GM18517 (cell line): ENCODE results near the gene XCL1.
A peak's percentile ranks its signal among the peaks of the same experiment; 100 is the strongest.

Source experiments
- ATAC-seq: cut with Tn5 transposase; IDR thresholded peaks from one replicate; pipeline ENCODE4 v1.9.1; 2021; ENCODE audit warnings: mild to moderate bottlenecking, moderate library complexity; ENCODE audit not compliant: unreplicated experiment

XCL1 gene

GRCh38 chr1:168603501-168604110 lies 27.2 kb downstream of the XCL1 start:
- ATAC-seq: peak; percentile 61

GRCh38 chr1:168605443-168605842 lies 29.0 kb downstream of the XCL1 start:
- ATAC-seq: no peak

- ATAC-seq: no peak
Measured at GRCh38 chr1:168606096-168606495, 29.7 kb downstream of the XCL1 start.

- ATAC-seq: no peak
Measured at GRCh38 chr1:168607872-168608428, 31.5 kb downstream of the XCL1 start.

GRCh38 chr1:168608796-168609715 lies 32.7 kb downstream of the XCL1 start:
- ATAC-seq: no peak

- no peak for ATAC-seq
Measured at GRCh38 chr1:168609741-168610510, 33.5 kb downstream of the XCL1 start.

GRCh38 chr1:168613038-168613451 lies 36.6 kb downstream of the XCL1 start:
- ATAC-seq: no peak

- ATAC-seq: no peak
Measured at GRCh38 chr1:168613691-168614231, 37.4 kb downstream of the XCL1 start.

- ATAC-seq: no peak
Measured at GRCh38 chr1:168614235-168614634, 37.8 kb downstream of the XCL1 start.

GRCh38 chr1:168615965-168616364 lies 39.6 kb downstream of the XCL1 start:
- ATAC-seq: no peak

GRCh38 chr1:168617974-168618750 lies 41.8 kb downstream of the XCL1 start:
- no peak for ATAC-seq

- ATAC-seq: no peak
Measured at GRCh38 chr1:168618886-168619285, 42.5 kb downstream of the XCL1 start.

- no peak for ATAC-seq
Measured at GRCh38 chr1:168621356-168621755, 45.0 kb downstream of the XCL1 start.

GRCh38 chr1:168623003-168623828 lies 46.8 kb downstream of the XCL1 start:
- no peak for ATAC-seq

- no peak for ATAC-seq
Measured at GRCh38 chr1:168623831-168624230, 47.4 kb downstream of the XCL1 start.

GRCh38 chr1:168626326-168626725 lies 49.9 kb downstream of the XCL1 start:
- ATAC-seq: no peak

GRCh38 chr1:168627370-168627769 lies 51.0 kb downstream of the XCL1 start:
- no peak for ATAC-seq

GRCh38 chr1:168628807-168629206 lies 52.4 kb downstream of the XCL1 start:
- no peak for ATAC-seq

- ATAC-seq: no peak
Measured at GRCh38 chr1:168629466-168629865, 53.1 kb downstream of the XCL1 start.
